CD4-positive, alpha-beta T cell (primary cell): ENCODE results near the gene MB21D2. TPM values are rescaled to one million over a fixed set of nuclear protein-coding genes. Genes with fewer than 3 reads are reported as not detected.
A peak's percentile ranks its signal among the peaks of the same experiment; 100 is the strongest.

ENCODE experiments used
- ATAC-seq: fragments of 200-7000 bp; cut with Tn5 transposase; one replicate; pipeline ENCODE4 v1.10.0; 2022; ENCODE audit warnings: mild to moderate bottlenecking; ENCODE audit not compliant: poor library complexity
- CTCF ChIA-PET: fragments of 350-600 bp; sonication (Branson Sonifier 250); formaldehyde crosslinking; loops from one replicate; lab custom pipeline; 2021; ENCODE audit warnings: antibody characterized with exemption, inconsistent platforms; lab: Charles Lee
- POLR2A ChIA-PET: fragments of 350-600 bp; sonication (Branson Sonifier 250); formaldehyde crosslinking; loops from one replicate; lab custom pipeline; 2021; ENCODE audit warnings: antibody characterized with exemption, inconsistent platforms; lab: Charles Lee
- DNase-seq, 14 experiments: peaks; one replicate each; pipeline ENCODE4 v3.0.0-alpha.2; 2013 to 2020; ENCODE audit warnings: mixed read lengths in 2 of 14
- H3K27ac ChIP-seq, 2 donors: one replicate each; pipeline versions ENCODE4 v1.5.1 to v1.7.0; 2013; ENCODE audit warnings: low read length in 2 of 2, low read depth in 1 of 2, mild to moderate bottlenecking in 1 of 2
- H3K27me3 ChIP-seq, 2 experiments: 1 replicate in 1 of 2; 2 replicates in 1 of 2; pipeline versions ENCODE4 v1.6.1 to v1.7.0; 2013; ENCODE audit warnings: low read length in 2 of 2, control low read depth in 1 of 2, mild to moderate bottlenecking in 1 of 2, moderate library complexity in 1 of 2; ENCODE audit not compliant: insufficient read depth in 2 of 2, control insufficient read depth in 1 of 2
- H3K36me3 ChIP-seq: one replicate; pipeline ENCODE4 v1.6.1; 2013; ENCODE audit warnings: low read length, control low read depth; ENCODE audit not compliant: insufficient read depth
- H3K4me1 ChIP-seq: one replicate; pipeline ENCODE4 v1.6.1; 2013; ENCODE audit warnings: low read length, control low read depth; ENCODE audit not compliant: insufficient read depth
- H3K4me3 ChIP-seq: one replicate; pipeline ENCODE4 v1.5.1; 2013; ENCODE audit warnings: mild to moderate bottlenecking, low read length, moderate library complexity
- H3K9me3 ChIP-seq, 2 experiments: 1 replicate in 1 of 2; 2 replicates in 1 of 2; pipeline versions ENCODE4 v1.6.1 to v1.7.0; 2013; ENCODE audit warnings: low read length in 2 of 2, mild to moderate bottlenecking in 2 of 2, control low read depth in 1 of 2, moderate library complexity in 1 of 2; ENCODE audit not compliant: control insufficient read depth in 1 of 2, insufficient read depth in 1 of 2
- H3K27ac Mint-ChIP-seq: one replicate; pipeline ENCODE4 v1.8.0; 2020; ENCODE audit warnings: mixed read lengths
- H3K27me3 Mint-ChIP-seq: one replicate; pipeline ENCODE4 v1.8.0; 2021; ENCODE audit warnings: mixed read lengths
- H3K36me3 Mint-ChIP-seq: one replicate; pipeline ENCODE4 v1.8.0; 2021; ENCODE audit warnings: low read depth, mixed read lengths
- H3K4me1 Mint-ChIP-seq: one replicate; pipeline ENCODE4 v1.8.0; 2021; ENCODE audit warnings: low read depth, mixed read lengths
- H3K4me3 Mint-ChIP-seq: one replicate; pipeline ENCODE4 v1.8.0; 2020; ENCODE audit warnings: mild to moderate bottlenecking, mixed read lengths
- H3K9me3 Mint-ChIP-seq: one replicate; pipeline ENCODE4 v1.8.0; 2020; ENCODE audit warnings: mixed read lengths
- CTCF ChIP-seq: fragments of 200-600 bp; IDR thresholded peaks from one replicate; pipeline ENCODE4 v1.8.0; 2022; ENCODE audit warnings: antibody characterized with exemption, mild to moderate bottlenecking
- intact Hi-C, 2 experiments: fragments of 100-400 bp; cut with DNase I in 1 of 2; cut with micrococcal nuclease in 1 of 2; formaldehyde crosslinking; loops; one replicate each; pipeline versions ENCODE4 v1.15.1 to v1.9.0; 2023 to 2025; cut with DNase I, micrococcal nuclease
- total RNA-seq, 174 experiments: library from RNA in 2 of 174; stranded (reverse) in 2 of 174; gene quantifications; one replicate each; pipeline ENCODE4 v1.2.3 and lab custom pipeline; 2021 to 2026

MB21D2 gene
- total RNA-seq, 2 experiments from 2014 or later, result 0.77 to 0.78 TPM

- H3K27me3 Mint-ChIP-seq, result peaks cover under 1% of the 10 kb centered on the region
- POLR2A ChIA-PET, result no interaction called here
- intact Hi-C loops, result no loop called here
Observed at GRCh38 chr3:192862408-192863090, 55.1 kb downstream of the MB21D2 start.

GRCh38 chr3:192861972-192862371 is 55.7 kb downstream of the MB21D2 start:
- Mint-ChIP-seq H3K9me3 (no peaks in the 10 kb centered on the region), H3K4me3 (no peak overlapping the region), H3K4me1 (no peaks in the 10 kb centered on the region), H3K36me3 (no peaks in the 10 kb centered on the region), H3K27me3 (peaks cover 7% of the 10 kb centered on the region), H3K27ac (no peak overlapping the region)
- H3K27me3 ChIP-seq, result no peaks in the 10 kb centered on the region
- H3K36me3 ChIP-seq, result no peaks in the 10 kb centered on the region
- ChIA-PET POLR2A (no interaction called here), CTCF (no interaction called here)
- H3K4me1 ChIP-seq, result no peaks in the 10 kb centered on the region
- TF ChIP-seq CTCF, result no peak
- intact Hi-C loops, result no loop called here
- ATAC-seq, result no peak
- no peak overlapping the region for H3K27ac ChIP-seq
- H3K4me3 ChIP-seq, result no peak overlapping the region
- DNase-seq, result peak in 3 of 14 experiments; percentile 10 to 37 (median 19)
- no peaks in the 10 kb centered on the region for H3K9me3 ChIP-seq

More at GRCh38 chr3:192862408-192863090, 55.1 kb downstream of the MB21D2 start:
- Mint-ChIP-seq H3K4me1 (no peaks in the 10 kb centered on the region), H3K9me3 (no peaks in the 10 kb centered on the region), H3K27ac (no peak overlapping the region), H3K4me3 (no peak overlapping the region), H3K36me3 (no peaks in the 10 kb centered on the region)
- H3K9me3 ChIP-seq, result no peaks in the 10 kb centered on the region
- ATAC-seq, result no peak
- CTCF ChIA-PET, result no interaction called here
- no peaks in the 10 kb centered on the region for H3K36me3 ChIP-seq
- no peak for DNase-seq
- no peaks in the 10 kb centered on the region for H3K4me1 ChIP-seq
- no peak for TF ChIP-seq CTCF
- no peak overlapping the region for H3K4me3 ChIP-seq
- H3K27me3 ChIP-seq, result no peaks in the 10 kb centered on the region
- H3K27ac ChIP-seq, result no peak overlapping the region

- Histone ChIP-seq H3K4me1 (no peaks in the 10 kb centered on the region), H3K9me3 (no peaks in the 10 kb centered on the region), H3K27me3 (no peaks in the 10 kb centered on the region), H3K36me3 (no peaks in the 10 kb centered on the region), H3K4me3 (no peak overlapping the region), H3K27ac (no peak overlapping the region)
- DNase-seq (no peak), ATAC-seq (no peak)
- Mint-ChIP-seq H3K27ac (no peak overlapping the region), H3K27me3 (peaks cover 7% of the 10 kb centered on the region), H3K4me3 (no peak overlapping the region), H3K36me3 (no peaks in the 10 kb centered on the region), H3K9me3 (no peaks in the 10 kb centered on the region), H3K4me1 (no peaks in the 10 kb centered on the region)
- ChIA-PET CTCF (no interaction called here), POLR2A (interaction anchor here (1.1 kb wide), 1 partner anchor 19 kb away, joined by 3 read pairs; no protein-coding TSS in a partner anchor)
- intact Hi-C loops, result no loop called here
- no peak for TF ChIP-seq CTCF
Observed at GRCh38 chr3:192860454-192860853, 57.2 kb downstream of the MB21D2 start.
